ENCODE results near the gene ARMH1. TPM values are rescaled to one million over a fixed set of nuclear protein-coding genes. Genes with fewer than 3 reads are reported as not detected.
"Not testable (repeated sequence)": the region's sequence is repeated elsewhere in the genome, so short reads cannot be mapped to it uniquely, and the experiment has no call there.

ARMH1 gene
- total RNA-seq, 2 experiments from 2014 or later, result 79.9 to 84.0 TPM

DNA sequence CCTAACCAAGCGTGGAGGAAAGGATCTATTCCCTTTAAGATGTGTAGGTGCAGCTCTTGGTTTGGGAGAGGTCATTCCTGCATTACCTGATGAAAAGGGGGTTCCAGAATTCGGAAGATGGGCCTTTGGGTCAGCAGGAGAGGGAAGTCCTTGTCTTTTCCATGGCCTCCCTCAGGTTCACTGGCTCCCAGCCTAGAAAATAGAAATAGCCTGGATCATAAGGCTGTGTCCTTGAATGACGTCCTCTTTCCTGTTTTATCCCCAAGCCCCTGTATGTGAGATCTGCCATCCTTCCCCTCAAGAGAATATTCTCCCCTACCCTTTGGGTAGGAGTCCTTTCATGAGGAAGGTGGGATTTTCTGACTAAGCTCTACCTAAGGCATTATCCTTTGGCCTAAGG lies 86.4 kb downstream of the ARMH1 start:
- TF ChIP-seq, protein P1, sequence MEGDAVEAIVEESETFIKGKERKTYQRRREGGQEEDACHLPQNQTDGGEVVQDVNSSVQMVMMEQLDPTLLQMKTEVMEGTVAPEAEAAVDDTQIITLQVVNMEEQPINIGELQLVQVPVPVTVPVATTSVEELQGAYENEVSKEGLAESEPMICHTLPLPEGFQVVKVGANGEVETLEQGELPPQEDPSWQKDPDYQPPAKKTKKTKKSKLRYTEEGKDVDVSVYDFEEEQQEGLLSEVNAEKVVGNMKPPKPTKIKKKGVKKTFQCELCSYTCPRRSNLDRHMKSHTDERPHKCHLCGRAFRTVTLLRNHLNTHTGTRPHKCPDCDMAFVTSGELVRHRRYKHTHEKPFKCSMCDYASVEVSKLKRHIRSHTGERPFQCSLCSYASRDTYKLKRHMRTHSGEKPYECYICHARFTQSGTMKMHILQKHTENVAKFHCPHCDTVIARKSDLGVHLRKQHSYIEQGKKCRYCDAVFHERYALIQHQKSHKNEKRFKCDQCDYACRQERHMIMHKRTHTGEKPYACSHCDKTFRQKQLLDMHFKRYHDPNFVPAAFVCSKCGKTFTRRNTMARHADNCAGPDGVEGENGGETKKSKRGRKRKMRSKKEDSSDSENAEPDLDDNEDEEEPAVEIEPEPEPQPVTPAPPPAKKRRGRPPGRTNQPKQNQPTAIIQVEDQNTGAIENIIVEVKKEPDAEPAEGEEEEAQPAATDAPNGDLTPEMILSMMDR (IDR thresholded peaks at IDR 0.05), result no peak
- Mint-ChIP-seq H3K4me3 (no peak overlapping the region), H3K9me3 (no peaks in the 10 kb centered on the region), H3K27ac (no peak overlapping the region), H3K36me3 (ENCODE audit: low read depth) (no peaks in the 10 kb centered on the region), H3K4me1 (ENCODE audit: low read depth) (no peaks in the 10 kb centered on the region), H3K27me3 (no peaks in the 10 kb centered on the region)
- H3K36me3 ChIP-seq (ENCODE audit: insufficient read depth, low read length), result peaks cover 4% of the 10 kb centered on the region
- H3K4me1 ChIP-seq (ENCODE audit: insufficient read depth, low read length), result peaks cover 5% of the 10 kb centered on the region
- no peaks in the 10 kb centered on the region for H3K9me3 ChIP-seq (ENCODE audit: control insufficient read depth in 1 of 2, insufficient read depth in 1 of 2, low read length in 2 of 2)
- no peak overlapping the region for H3K27ac ChIP-seq (ENCODE audit: low read depth in 1 of 2, low read length in 2 of 2)
- no peak overlapping the region for H3K4me3 ChIP-seq (ENCODE audit: low read length)
- no peaks in the 10 kb centered on the region for H3K27me3 ChIP-seq (ENCODE audit: control insufficient read depth in 1 of 2, insufficient read depth in 2 of 2, low read length in 2 of 2)
- ATAC-seq (ENCODE audit: poor library complexity) (no peak), DNase-seq (no peak)
- ChIA-PET POLR2A (interaction anchor here (1.6 kb wide), 1 partner anchor 15 kb away, joined by 5 read pairs; the partner anchor contains the start of gene RPS8), CTCF (interaction anchor here (1.6 kb wide), 1 partner anchor 29 kb away, joined by 5 read pairs; no protein-coding TSS in a partner anchor)
- intact Hi-C loops (cut with DNase I, micrococcal nuclease), result no loop called here

DNA sequence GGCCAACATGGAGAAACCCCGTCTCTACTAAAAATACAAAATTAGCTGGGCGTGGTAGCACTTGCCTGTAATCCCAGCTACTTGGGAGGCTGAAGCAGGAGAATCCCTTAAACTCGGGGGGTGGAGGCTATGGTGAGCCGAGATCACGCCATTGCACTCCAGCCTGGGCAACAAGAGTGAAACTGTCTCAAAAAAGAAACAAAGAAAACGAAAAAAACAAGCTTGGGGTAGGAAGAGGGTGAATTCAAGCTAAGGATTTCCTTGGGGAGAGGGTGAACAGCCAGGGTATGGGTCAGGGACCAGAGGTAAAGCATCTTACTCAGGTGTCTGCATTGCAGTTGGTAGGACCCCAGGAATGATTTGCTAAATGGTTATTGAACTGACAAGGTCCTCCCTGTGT lies 91.9 kb downstream of the ARMH1 start:
- DNase-seq; CTCF ChIA-PET; ATAC-seq (ENCODE audit: poor library complexity); H3K27me3 ChIP-seq (ENCODE audit: control insufficient read depth in 1 of 2, insufficient read depth in 2 of 2, low read length in 2 of 2); H3K36me3 Mint-ChIP-seq (ENCODE audit: low read depth); H3K36me3 ChIP-seq (ENCODE audit: insufficient read depth, low read length); H3K27ac ChIP-seq (ENCODE audit: low read depth in 1 of 2, low read length in 2 of 2); H3K4me1 Mint-ChIP-seq (ENCODE audit: low read depth); H3K4me1 ChIP-seq (ENCODE audit: insufficient read depth, low read length); H3K27ac Mint-ChIP-seq; H3K9me3 Mint-ChIP-seq; H3K4me3 ChIP-seq (ENCODE audit: low read length); H3K4me3 Mint-ChIP-seq; intact Hi-C loops (cut with DNase I, micrococcal nuclease); H3K9me3 ChIP-seq (ENCODE audit: control insufficient read depth in 1 of 2, insufficient read depth in 1 of 2, low read length in 2 of 2); H3K27me3 Mint-ChIP-seq: not testable (repeated sequence)
- POLR2A ChIA-PET, result interaction anchor here (2.2 kb wide), 1 partner anchor 9 kb away, joined by 10 read pairs; the partner anchor contains the start of gene RPS8

Other genes starting within 250 kb of the ARMH1 start
- 1 to 10 TPM in 1 of 2 experiments, under 1 TPM in 1; 0.64 to 1.2 TPM for gene TMEM53, start 233 bp upstream of the ARMH1 start, total RNA-seq
- gene RNU5D-1, start 56.5 kb downstream of the ARMH1 start, total RNA-seq, result not detected
- under 1 TPM; 0.64 to 0.82 TPM for gene KIF2C, start 65.1 kb downstream of the ARMH1 start, total RNA-seq
- 1,000 to 10,000 TPM; 3,394 to 3,436 TPM for gene RPS8, start 100.8 kb downstream of the ARMH1 start, total RNA-seq
- 1 to 10 TPM; 1.0 TPM for gene BEST4, start 113.5 kb downstream of the ARMH1 start, total RNA-seq
- 100 to 1,000 TPM; 794 TPM for gene PLK3, start 125.7 kb downstream of the ARMH1 start, total RNA-seq
- 1 to 10 TPM; 1.8 to 2.1 TPM for gene DYNLT4, start 132.6 kb downstream of the ARMH1 start, total RNA-seq
- 10 to 100 TPM; 35.9 to 36.5 TPM for gene BTBD19, start 133.8 kb downstream of the ARMH1 start, total RNA-seq
- gene PTCH2, start 168.5 kb downstream of the ARMH1 start, total RNA-seq, result 1 to 10 TPM; 1.2 TPM